ACC112 (cell line): Measurements from ENCODE around the gene TMC1.
"Not testable (repeated sequence)": the region's sequence is repeated elsewhere in the genome, so short reads cannot be mapped to it uniquely, and the experiment has no call there.

ENCODE experiments used
- H2AFZ ChIP-seq: fragments of 200-600 bp; sonication (generic); one replicate; pipeline ENCODE4 v1.6.0; 2017; ENCODE audit warnings: antibody characterized with exemption, low read length; ENCODE audit not compliant: unreplicated experiment
- H3K27ac ChIP-seq: fragments of 200-600 bp; sonication (generic); 2 replicates; pipeline ENCODE4 v1.5.1; 2014; ENCODE audit warnings: low read depth, mild to moderate bottlenecking, antibody characterized with exemption, low read length, moderate library complexity
- H3K27me3 ChIP-seq: fragments of 200-600 bp; sonication (generic); 2 replicates; pipeline ENCODE4 v1.6.1; 2014; ENCODE audit warnings: mild to moderate bottlenecking, antibody characterized with exemption, low read length, moderate library complexity, mixed read lengths; ENCODE audit not compliant: insufficient read depth
- H3K36me3 ChIP-seq: fragments of 200-600 bp; sonication (generic); 2 replicates; pipeline ENCODE4 v1.6.1; 2016; ENCODE audit warnings: mild to moderate bottlenecking, antibody characterized with exemption, low read length, moderate library complexity, mixed read lengths; ENCODE audit not compliant: insufficient read depth
- H3K4me1 ChIP-seq: fragments of 200-600 bp; sonication (generic); one replicate; pipeline ENCODE4 v1.6.1; 2016; ENCODE audit warnings: low read length, mixed read lengths; ENCODE audit not compliant: insufficient read depth, unreplicated experiment, control insufficient read depth
- H3K4me3 ChIP-seq: fragments of 200-600 bp; sonication (generic); 2 replicates; pipeline ENCODE4 v1.5.1; 2014; ENCODE audit warnings: mild to moderate bottlenecking, low read depth, low read length
- H3K79me2 ChIP-seq: fragments of 200-600 bp; sonication (generic); one replicate; pipeline ENCODE4 v1.6.0; 2016; ENCODE audit warnings: low read length; ENCODE audit not compliant: control insufficient read depth, unreplicated experiment, insufficient read depth

TMC1 gene

GRCh38 chr9:72789885-72790284, 268.5 kb downstream of the TMC1 start:
- Histone ChIP-seq H2AFZ (no peak overlapping the region), H3K4me1 (no peaks in the 10 kb centered on the region), H3K27ac (no peak overlapping the region), H3K36me3 (no peaks in the 10 kb centered on the region), H3K27me3 (no peaks in the 10 kb centered on the region), H3K4me3 (no peak overlapping the region), H3K79me2 (no peaks in the 10 kb centered on the region)

- H3K36me3 ChIP-seq: no peaks in the 10 kb centered on the region
- H2AFZ ChIP-seq: peak overlapping the region; percentile 28
- H3K27ac ChIP-seq: no peak overlapping the region
- H3K79me2 ChIP-seq: no peaks in the 10 kb centered on the region
- peak overlapping the region; percentile 1; the same call in 1 of the 2 replicates for H3K4me3 ChIP-seq
- no peaks in the 10 kb centered on the region for H3K27me3 ChIP-seq
- H3K4me1 ChIP-seq: no peaks in the 10 kb centered on the region
These were observed 269.6 kb downstream of the TMC1 start for GRCh38 chr9:72790989-72791388.

GRCh38 chr9:72791436-72791835, 270.0 kb downstream of the TMC1 start:
- Histone ChIP-seq H3K27ac (no peak overlapping the region), H3K36me3 (no peaks in the 10 kb centered on the region), H3K79me2 (no peaks in the 10 kb centered on the region), H3K4me1 (no peaks in the 10 kb centered on the region), H3K4me3 (peak overlapping the region; percentile 1; the same call in 1 of the 2 replicates), H3K27me3 (no peaks in the 10 kb centered on the region), H2AFZ (peak overlapping the region; percentile 28)

- no peak overlapping the region for H3K27ac ChIP-seq
- H3K4me1 ChIP-seq: no peaks in the 10 kb centered on the region
- no peak overlapping the region for H2AFZ ChIP-seq
- H3K79me2 ChIP-seq: no peaks in the 10 kb centered on the region
- H3K36me3 ChIP-seq: no peaks in the 10 kb centered on the region
- no peak overlapping the region for H3K4me3 ChIP-seq
- peaks cover 4% of the 10 kb centered on the region; the same call in 1 of the 2 replicates for H3K27me3 ChIP-seq
These were observed 273.5 kb downstream of the TMC1 start for GRCh38 chr9:72794946-72795345.

GRCh38 chr9:72800328-72800994, 279.1 kb downstream of the TMC1 start:
- no peak overlapping the region for H3K4me3 ChIP-seq

GRCh38 chr9:72805238-72805637, 283.8 kb downstream of the TMC1 start:
- Histone ChIP-seq H3K4me3 (no peak overlapping the region), H3K79me2 (no peaks in the 10 kb centered on the region), H3K36me3 (no peaks in the 10 kb centered on the region), H3K27me3 (no peaks in the 10 kb centered on the region), H3K27ac (no peak overlapping the region), H3K4me1 (no peaks in the 10 kb centered on the region), H2AFZ (no peak overlapping the region)

More at GRCh38 chr9:72800328-72800994, 279.1 kb downstream of the TMC1 start:
- Histone ChIP-seq H3K27me3 (peaks cover 6% of the 10 kb centered on the region; the same call in 1 of the 2 replicates), H3K27ac (no peak overlapping the region), H3K79me2 (no peaks in the 10 kb centered on the region), H3K4me1 (no peaks in the 10 kb centered on the region), H3K36me3 (no peaks in the 10 kb centered on the region), H2AFZ (no peak overlapping the region)

- H3K36me3 ChIP-seq, H3K27me3 ChIP-seq, H2AFZ ChIP-seq, H3K4me1 ChIP-seq, H3K4me3 ChIP-seq, H3K27ac ChIP-seq, H3K79me2 ChIP-seq: not testable (repeated sequence)
These were observed 285.0 kb downstream of the TMC1 start for GRCh38 chr9:72806313-72806809.

- H2AFZ ChIP-seq: no peak overlapping the region
- H3K27me3 ChIP-seq: no peaks in the 10 kb centered on the region
- H3K79me2 ChIP-seq: no peaks in the 10 kb centered on the region
- H3K4me3 ChIP-seq: no peak overlapping the region
- H3K4me1 ChIP-seq: no peaks in the 10 kb centered on the region
- H3K27ac ChIP-seq: no peak overlapping the region
- no peaks in the 10 kb centered on the region for H3K36me3 ChIP-seq
These were observed 286.5 kb downstream of the TMC1 start for GRCh38 chr9:72807765-72808445.

GRCh38 chr9:72808446-72808768, 287.0 kb downstream of the TMC1 start:
- Histone ChIP-seq H3K79me2 (no peaks in the 10 kb centered on the region), H3K27me3 (no peaks in the 10 kb centered on the region), H2AFZ (no peak overlapping the region), H3K4me1 (no peaks in the 10 kb centered on the region), H3K27ac (no peak overlapping the region), H3K36me3 (no peaks in the 10 kb centered on the region), H3K4me3 (no peak overlapping the region)

- H3K4me1 ChIP-seq: no peaks in the 10 kb centered on the region
- no peak overlapping the region for H2AFZ ChIP-seq
These were observed 288.2 kb downstream of the TMC1 start for GRCh38 chr9:72809586-72809985.

More at GRCh38 chr9:72809586-72809985, 288.2 kb downstream of the TMC1 start:
- no peaks in the 10 kb centered on the region for H3K36me3 ChIP-seq
- no peaks in the 10 kb centered on the region for H3K79me2 ChIP-seq
- H3K4me3 ChIP-seq: no peak overlapping the region
- 0 out of 2 replicates have a peak, but pooled peaks cover 3% of the 10 kb centered on the region for H3K27me3 ChIP-seq
- no peak overlapping the region for H3K27ac ChIP-seq
